HCT116 (cell line): Measurements from ENCODE around the gene R3HDM1. TPM values are rescaled to one million over a fixed set of nuclear protein-coding genes. Genes with fewer than 3 reads are reported as not detected.

ENCODE experiments used
- ATAC-seq: fragments of 200-7000 bp; cut with Tn5 transposase; 2 replicates; pipeline ENCODE4 v1.9.1; 2020; ENCODE audit warnings: mild to moderate bottlenecking, moderate library complexity
- BruUV-seq: library from RNA; stranded (reverse); fragments of 400-500 nt; replicated peaks from 2 replicates; lab custom pipeline; 2021; lab: Mats Ljungman, UMichigan
- CTCF ChIA-PET: fragments of 300-600 bp; sonication (Branson Sonifier 250); formaldehyde crosslinking; loops from one replicate; lab custom pipeline; 2021; ENCODE audit warnings: antibody characterized with exemption; lab: Charles Lee
- POLR2A ChIA-PET: fragments of 300-600, 350-600 bp; sonication (Branson Sonifier 250); formaldehyde crosslinking; loops from one replicate; lab custom pipeline; 2021; ENCODE audit warnings: antibody characterized with exemption; lab: Charles Lee
- RAD21 ChIA-PET, 2 experiments: fragments of 300-600 bp; sonication (Branson Sonifier 250); formaldehyde crosslinking; loops; one replicate each; lab custom pipeline; 2023; ENCODE audit warnings: low total read pairs in 2 of 2; ENCODE audit not compliant: uncharacterized antibody in 2 of 2, unreplicated experiment in 2 of 2, low non-redundant PET in 1 of 2; lab: Charles Lee
- DNase-seq: peaks from one replicate; pipeline ENCODE4 v3.0.0-alpha.2; 2010; ENCODE audit warnings: low read depth, low spot score
- H2AFZ ChIP-seq: fragments of 200-600 bp; shearing (Covaris generic), sonication (generic); 2 replicates; pipeline ENCODE4 v1.6.1; 2017; ENCODE audit warnings: low read depth, mixed run types, mixed read lengths, antibody characterized with exemption, low read length; ENCODE audit not compliant: poor library complexity, severe bottlenecking
- H3K27ac ChIP-seq: 2 replicates; pipeline ENCODE4 v1.5.1; 2012; ENCODE audit warnings: low read depth, low read length
- H3K27me3 ChIP-seq: fragments of 200-600 bp; sonication (generic); 2 replicates; pipeline ENCODE4 v1.6.1; 2016; ENCODE audit warnings: mixed run types, low read length, mixed read lengths; ENCODE audit not compliant: insufficient read depth
- H3K36me3 ChIP-seq, 2 experiments: fragments of 200-500 bp in 1 of 2; fragments of 200-600 bp in 1 of 2; sonication (Bioruptor generic) in 1 of 2; sonication (generic) in 1 of 2; 2 replicates each; pipeline versions ENCODE4 v1.5.1 to v1.6.1; 2014 to 2016; ENCODE audit warnings: low read length in 2 of 2, inconsistent platforms in 1 of 2, mixed read lengths in 1 of 2, mixed run types in 1 of 2; ENCODE audit not compliant: insufficient read depth in 2 of 2, control insufficient read depth in 1 of 2
- H3K4me1 ChIP-seq, 2 experiments: fragments of 200-600 bp in 1 of 2; sonication (generic) in 1 of 2; 2 replicates each; pipeline versions ENCODE4 v1.5.1 to v1.6.1; 2012 to 2017; ENCODE audit warnings: low read length in 2 of 2, inconsistent platforms in 1 of 2, mild to moderate bottlenecking in 1 of 2, mixed read lengths in 1 of 2, mixed run types in 1 of 2, moderate library complexity in 1 of 2; ENCODE audit not compliant: insufficient read depth in 2 of 2, control insufficient read depth in 1 of 2
- H3K4me2 ChIP-seq: fragments of 200-600 bp; sonication (generic); 2 replicates; pipeline ENCODE4 v1.6.1; 2017; ENCODE audit warnings: mixed run types, low read length, mixed read lengths
- H3K4me3 ChIP-seq, 2 experiments: fragments of 200-600 bp in 1 of 2; sonication (generic) in 1 of 2; replicated peaks in 1 of 2; 2 replicates each; pipeline ENCODE4 v1.5.1; 2011 to 2016; ENCODE audit warnings: low read length in 2 of 2, control low read depth in 1 of 2, low read depth in 1 of 2, mild to moderate bottlenecking in 1 of 2, mixed read lengths in 1 of 2, mixed run types in 1 of 2
- H3K79me2 ChIP-seq: fragments of 200-600 bp; sonication (generic); 2 replicates; pipeline ENCODE4 v1.6.1; 2017; ENCODE audit warnings: mild to moderate bottlenecking, mixed run types, low read length, moderate library complexity, mixed read lengths; ENCODE audit not compliant: insufficient read depth
- H3K9ac ChIP-seq: fragments of 200-600 bp; sonication (generic); 2 replicates; pipeline ENCODE4 v1.6.1; 2016; ENCODE audit warnings: low read length, mixed read lengths
- H3K9me2 ChIP-seq: fragments of 200-600 bp; sonication (generic), shearing (Covaris generic); 2 replicates; pipeline ENCODE4 v1.6.1; 2017; ENCODE audit warnings: mixed run types, mild to moderate bottlenecking, moderate library complexity; ENCODE audit not compliant: insufficient read depth
- H3K9me3 ChIP-seq, 2 experiments: fragments of 200-500 bp in 1 of 2; fragments of 200-600 bp in 1 of 2; sonication (Bioruptor generic) in 1 of 2; sonication (generic) in 1 of 2; 2 replicates each; pipeline ENCODE4 v1.6.1; 2014 to 2017; ENCODE audit warnings: low read length in 2 of 2, mixed read lengths in 2 of 2, inconsistent platforms in 1 of 2, low read depth in 1 of 2, mild to moderate bottlenecking in 1 of 2, mixed run types in 1 of 2, moderate library complexity in 1 of 2; ENCODE audit not compliant: control insufficient read depth in 1 of 2, insufficient read depth in 1 of 2
- H4K20me1 ChIP-seq: fragments of 200-600 bp; sonication (generic), shearing (Covaris generic); 2 replicates; pipeline ENCODE4 v1.6.1; 2017; ENCODE audit warnings: mixed run types, mild to moderate bottlenecking, moderate library complexity; ENCODE audit not compliant: insufficient read depth
- CBX3 ChIP-seq: IDR thresholded peaks from 2 replicates; pipeline ENCODE4 v1.6.1; 2012; ENCODE audit warnings: low read depth
- CEBPB ChIP-seq: IDR thresholded peaks from 2 replicates; pipeline ENCODE4 v1.6.1; 2012; ENCODE audit warnings: low read depth
- EZH2phosphoT487 ChIP-seq: fragments of 200-600 bp; IDR thresholded peaks from 2 replicates; pipeline ENCODE4 v1.6.1; 2018; ENCODE audit warnings: antibody characterized with exemption, borderline replicate concordance
- FOSL1 ChIP-seq: IDR thresholded peaks from 2 replicates; pipeline ENCODE4 v1.6.1; 2012; ENCODE audit warnings: low read depth
- JUND ChIP-seq: IDR thresholded peaks from 2 replicates; pipeline ENCODE4 v1.6.1; 2012
- POLR2AphosphoS5 ChIP-seq: IDR thresholded peaks from 2 replicates; pipeline ENCODE4 v1.6.1; 2011; ENCODE audit warnings: mild to moderate bottlenecking, low read depth, low read length, moderate library complexity
- RAD21 ChIP-seq: IDR thresholded peaks from 2 replicates; pipeline ENCODE4 v1.6.1; 2012; ENCODE audit warnings: low read depth, mild to moderate bottlenecking
- REST ChIP-seq: IDR thresholded peaks from 2 replicates; pipeline ENCODE4 v1.6.1; 2012; ENCODE audit warnings: low read depth
- SIN3A ChIP-seq: IDR thresholded peaks from 2 replicates; pipeline ENCODE4 v1.6.1; 2012; ENCODE audit warnings: low read depth
- SP1 ChIP-seq: IDR thresholded peaks from 2 replicates; pipeline ENCODE4 v1.6.1; 2012; ENCODE audit warnings: low read depth
- SRF ChIP-seq: IDR thresholded peaks from 2 replicates; pipeline ENCODE4 v1.6.1; 2012; ENCODE audit warnings: low read depth
- YY1 ChIP-seq: IDR thresholded peaks from 2 replicates; pipeline ENCODE4 v1.6.1; 2011; ENCODE audit warnings: low read length, low read depth, moderate library complexity, mild to moderate bottlenecking; ENCODE audit not compliant: insufficient replicate concordance; ENCODE audit errors: extremely low read depth
- ZBTB33 ChIP-seq: IDR thresholded peaks from 2 replicates; pipeline ENCODE4 v1.6.1; 2011; ENCODE audit warnings: mild to moderate bottlenecking, low read length, moderate library complexity; ENCODE audit not compliant: insufficient replicate concordance; ENCODE audit errors: extremely low read depth
- ZFX ChIP-seq: fragments of 450-650 bp; IDR thresholded peaks from 2 replicates; pipeline ENCODE4 v1.6.1; 2017
- ZNF274 ChIP-seq: fragments of 200-500 bp; sonication (Bioruptor generic); IDR thresholded peaks from 2 replicates; pipeline ENCODE4 v1.6.1; 2014; ENCODE audit warnings: mild to moderate bottlenecking, low read depth, low read length, inconsistent platforms
- intact Hi-C: fragments of 100-400 bp; cut with micrococcal nuclease; formaldehyde crosslinking; loops from 2 replicates; pipeline ENCODE4 v1.10.0; 2022
- total RNA-seq: library from RNA; stranded (reverse); gene quantifications from one replicate; pipeline ENCODE4 v1.2.1, GENCODE V29; 2021; ENCODE audit not compliant: unreplicated experiment
- TF ChIP-seq, protein P1 (sequence below): IDR thresholded peaks from 2 replicates; pipeline ENCODE4 v1.6.1; 2012

The R3HDM1 gene
- total RNA-seq, 1 experiment from 2014 or later, result 43.1 TPM

- H3K9me3 ChIP-seq, result no peaks in the 10 kb centered on the region
- POLR2A ChIA-PET, result no interaction called here
- ATAC-seq (no peak), DNase-seq (no peak)
- no peaks in the 10 kb centered on the region for H3K9me2 ChIP-seq
- no peaks in the 10 kb centered on the region for H3K27me3 ChIP-seq
- no TSS peak for BruUV-seq
- H3K4me1 ChIP-seq, result no peaks in the 10 kb centered on the region
- no peak overlapping the region for H3K4me3 ChIP-seq
- H3K36me3 ChIP-seq, result peaks cover 6 to 9% of the 10 kb centered on the region in 2 experiments; a peak in 2 of 4 replicates
- H3K4me2 ChIP-seq, result no peak overlapping the region
- intact Hi-C loops, result no loop called here
- no peaks in the 10 kb centered on the region; the same call in 1 of the 2 replicates for H3K79me2 ChIP-seq
- CTCF ChIA-PET, result no interaction called here
- no peaks in the 10 kb centered on the region for H4K20me1 ChIP-seq
- no peak overlapping the region for H3K9ac ChIP-seq
- TF ChIP-seq CEBPB (no peak), JUND (no peak), YY1 (no peak), FOSL1 (no peak), CBX3 (no peak), SRF (no peak), POLR2AphosphoS5 (no peak), RAD21 (no peak), REST (no peak), EZH2phosphoT487 (no peak), SIN3A (no peak), ZBTB33 (no peak), ZFX (no peak), SP1 (no peak), ZNF274 (no peak)
- TF ChIP-seq, protein P1, sequence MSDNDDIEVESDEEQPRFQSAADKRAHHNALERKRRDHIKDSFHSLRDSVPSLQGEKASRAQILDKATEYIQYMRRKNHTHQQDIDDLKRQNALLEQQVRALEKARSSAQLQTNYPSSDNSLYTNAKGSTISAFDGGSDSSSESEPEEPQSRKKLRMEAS, result no peak
- no peak overlapping the region for H2AFZ ChIP-seq
- RAD21 ChIA-PET, result no interaction called here
- no peak overlapping the region for H3K27ac ChIP-seq
Measured at GRCh38 chr2:135607561-135607960, 76.3 kb downstream of the R3HDM1 start.
